IMR-90 (cell line): ENCODE data around the gene MFNG. TPM values are rescaled to one million over a fixed set of nuclear protein-coding genes. Genes with fewer than 3 reads are reported as not detected.

Experiments
- ATAC-seq: fragments of 200-7000 bp; cut with Tn5 transposase; 2 replicates; pipeline ENCODE4 v1.9.1; 2020; ENCODE audit warnings: low read depth, mild to moderate bottlenecking, moderate library complexity
- BruUV-seq: library from RNA; stranded (reverse); fragments of 400-500 nt; replicated peaks from 2 replicates; lab custom pipeline; 2021; lab: Mats Ljungman, UMichigan
- CTCF ChIA-PET: fragments of 300-600 bp; formaldehyde crosslinking; extraction: SDS; loops from one replicate; lab custom pipeline; 2021; ENCODE audit warnings: antibody characterized with exemption; lab: Yijun Ruan, JAX
- POLR2A ChIA-PET: fragments of 300-600 bp; sonication (Branson Sonifier 250); formaldehyde crosslinking; loops from one replicate; lab custom pipeline; 2022; ENCODE audit warnings: antibody characterized with exemption; ENCODE audit not compliant: unreplicated experiment; lab: Charles Lee
- DNase-seq: peaks from one replicate; pipeline ENCODE4 v3.0.0; 2013
- H2AFZ ChIP-seq: replicated peaks from 2 replicates; pipeline ENCODE3; 2013; ENCODE audit warnings: low read length, mild to moderate bottlenecking; ENCODE audit not compliant: poor library complexity
- H2AK5ac ChIP-seq: 2 replicates; pipeline ENCODE4 v1.6.1; 2013; ENCODE audit warnings: low read depth, low read length, inconsistent platforms
- H2AK9ac ChIP-seq: replicated peaks from 2 replicates; pipeline ENCODE3; 2013; ENCODE audit warnings: mild to moderate bottlenecking, low read depth, low read length, moderate library complexity; ENCODE audit not compliant: poor library complexity
- H2BK120ac ChIP-seq: 2 replicates; pipeline ENCODE4 v1.6.1; 2013; ENCODE audit warnings: low read depth, low read length, inconsistent platforms
- H2BK15ac ChIP-seq: 3 replicates; pipeline ENCODE4 v1.6.1; 2013; ENCODE audit warnings: low read depth, low read length, inconsistent platforms
- H2BK20ac ChIP-seq: 2 replicates; pipeline ENCODE4 v1.6.1; 2013; ENCODE audit warnings: low read depth, mild to moderate bottlenecking, inconsistent platforms, low read length, moderate library complexity
- H2BK5ac ChIP-seq: 2 replicates; pipeline ENCODE4 v1.6.1; 2013; ENCODE audit warnings: mild to moderate bottlenecking, low read depth, low read length, inconsistent platforms; ENCODE audit not compliant: poor library complexity, severe bottlenecking
- H3K14ac ChIP-seq: replicated peaks from 2 replicates; pipeline ENCODE4 v1.6.1; 2013; ENCODE audit warnings: low read depth, low read length, inconsistent platforms
- H3K18ac ChIP-seq: 2 replicates; pipeline ENCODE4 v1.6.1; 2013; ENCODE audit warnings: low read depth, low read length, control low read depth
- H3K23ac ChIP-seq: 2 replicates; pipeline ENCODE4 v1.6.1; 2013; ENCODE audit warnings: low read depth, low read length, inconsistent platforms
- H3K27ac ChIP-seq: 2 replicates; pipeline ENCODE4 v1.5.1; 2013; ENCODE audit warnings: mild to moderate bottlenecking, control low read depth, low read length; ENCODE audit not compliant: insufficient read depth
- H3K27me3 ChIP-seq: 2 replicates; pipeline ENCODE4 v1.6.1; 2013; ENCODE audit warnings: low read length; ENCODE audit not compliant: control insufficient read depth, insufficient read depth
- H3K36me3 ChIP-seq: 2 replicates; pipeline ENCODE4 v1.6.1; 2013; ENCODE audit warnings: low read length, mixed read lengths; ENCODE audit not compliant: control insufficient read depth, insufficient read depth
- H3K4ac ChIP-seq: 2 replicates; pipeline ENCODE4 v1.6.1; 2013; ENCODE audit warnings: low read depth, low read length, inconsistent platforms
- H3K4me1 ChIP-seq: 2 replicates; pipeline ENCODE4 v1.6.1; 2013; ENCODE audit warnings: low read length, mixed read lengths; ENCODE audit not compliant: control insufficient read depth, insufficient read depth
- H3K4me2 ChIP-seq: 2 replicates; pipeline ENCODE4 v1.6.1; 2013; ENCODE audit warnings: low read depth, mild to moderate bottlenecking, control low read depth, low read length, moderate library complexity
- H3K4me3 ChIP-seq: 2 replicates; pipeline ENCODE4 v1.5.1; 2013; ENCODE audit warnings: low read depth, mild to moderate bottlenecking, control low read depth, low read length, moderate library complexity; ENCODE audit not compliant: insufficient read depth
- H3K56ac ChIP-seq: 2 replicates; pipeline ENCODE4 v1.6.1; 2013; ENCODE audit warnings: low read length, inconsistent platforms; ENCODE audit not compliant: insufficient read depth; ENCODE audit errors: extremely low read depth
- H3K79me1 ChIP-seq, 2 experiments: 2 replicates each; pipeline ENCODE4 v1.6.1; 2013; ENCODE audit warnings: low read length in 2 of 2, inconsistent platforms in 1 of 2, low read depth in 1 of 2
- H3K9ac ChIP-seq: 2 replicates; pipeline ENCODE4 v1.6.1; 2013; ENCODE audit warnings: low read depth, low read length, control low read depth
- H3K9me1 ChIP-seq: 2 replicates; pipeline ENCODE4 v1.6.1; 2013; ENCODE audit warnings: low read length, inconsistent platforms; ENCODE audit not compliant: insufficient read depth
- H3K9me3 ChIP-seq: 2 replicates; pipeline ENCODE4 v1.6.1; 2013; ENCODE audit warnings: low read length; ENCODE audit not compliant: control insufficient read depth, insufficient read depth
- H4K20me1 ChIP-seq: 2 replicates; pipeline ENCODE4 v1.6.1; 2013; ENCODE audit warnings: low read length, inconsistent platforms; ENCODE audit not compliant: insufficient read depth
- H4K5ac ChIP-seq: 2 replicates; pipeline ENCODE4 v1.6.1; 2013; ENCODE audit warnings: mild to moderate bottlenecking, low read depth, low read length, control low read depth
- H4K8ac ChIP-seq, 2 experiments: 2 replicates each; pipeline ENCODE4 v1.6.1; 2013; ENCODE audit warnings: low read depth in 2 of 2, low read length in 2 of 2, control low read depth in 1 of 2, inconsistent platforms in 1 of 2
- H4K91ac ChIP-seq: 2 replicates; pipeline ENCODE4 v1.6.1; 2013; ENCODE audit warnings: low read depth, low read length, inconsistent platforms; ENCODE audit not compliant: insufficient read depth
- CEBPB ChIP-seq: IDR thresholded peaks from 2 replicates; pipeline ENCODE4 v1.6.1; 2012; ENCODE audit warnings: low read depth, low read length, improper control_type of control experiment
- POLR2A ChIP-seq: IDR thresholded peaks from 2 replicates; pipeline ENCODE4 v1.6.1; 2012; ENCODE audit warnings: mild to moderate bottlenecking, low read depth, low read length
- RAD21 ChIP-seq: IDR thresholded peaks from 2 replicates; pipeline ENCODE4 v1.6.1; 2012; ENCODE audit warnings: low read length, improper control_type of control experiment
- USF2 ChIP-seq: fragments of 150-350 bp; IDR thresholded peaks from 2 replicates; pipeline ENCODE4 v1.6.1; 2017; ENCODE audit warnings: mild to moderate bottlenecking, antibody characterized with exemption, low read length, low read depth
- WGBS, 2 experiments: methylation state at CpG; one replicate each; pipeline versions ENCODE4 v1.1.5 to v1.1.7; 2013; ENCODE audit warnings: missing lambda C conversion rate in 2 of 2; ENCODE audit not compliant: insufficient read length in 1 of 2; ENCODE audit errors: extremely low coverage in 2 of 2; 5-methylcytosine and 5-hydroxymethylcytosine counted together
- dilution Hi-C: fragments of 300-500 bp; cut with HindIII; formaldehyde crosslinking; loops from one replicate; pipeline ENCODE4 v1.14.3; 2018; ENCODE audit warnings: low sequenced_read_pairs; ENCODE audit not compliant: unreplicated experiment
- in situ Hi-C: fragments of 300-500 bp; cut with MboI; formaldehyde crosslinking; loops from 3 replicates; pipeline ENCODE4 v1.14.3; 2019; ENCODE audit warnings: low sequenced_read_pairs, inconsistent platforms, mixed read lengths
- intact Hi-C: fragments of 100-400 bp; cut with micrococcal nuclease; formaldehyde crosslinking; loops from 2 replicates; pipeline ENCODE4 v1.10.0; 2022
- polyA plus RNA-seq, 3 experiments: library from polyadenylated mRNA; depleted of rRNA; stranded (reverse); fragments of >200 nt; gene quantifications; 2 replicates each; pipeline ENCODE4 v1.2.3, GENCODE V29; 2012; ENCODE audit warnings: low replicate concordance in 1 of 3
- total RNA-seq: library from RNA; depleted of rRNA; stranded (reverse); fragments of >200 nt; gene quantifications from 2 replicates; pipeline ENCODE4 v1.2.3, GENCODE V29; 2012

The MFNG gene
- total and polyA plus RNA-seq, 2 of the 4 experiments (the other 2 are of a cell fraction), result 0.15 TPM; not detected in 1

GRCh38 chr22:37420686-37421467, 65.3 kb downstream of the MFNG start:
- no peak overlapping the region for H2BK20ac ChIP-seq
- H3K9ac ChIP-seq, result no peak overlapping the region
- no peak overlapping the region for H2BK120ac ChIP-seq
- H4K91ac ChIP-seq, result no peak overlapping the region
- intact Hi-C loops (no loop called here), in situ Hi-C loops (no loop called here), dilution Hi-C loops (no loop called here)
- H2AK9ac ChIP-seq, result no peak overlapping the region
- H4K20me1 ChIP-seq, result peaks cover 43% of the 10 kb centered on the region
- no peaks in the 10 kb centered on the region for H3K9me1 ChIP-seq
- no peaks in the 10 kb centered on the region for H3K36me3 ChIP-seq
- H3K23ac ChIP-seq, result peak overlapping the region; percentile 50; the same call in 1 of the 2 replicates
- no peak for TF ChIP-seq USF2
- TF ChIP-seq POLR2A, result no peak
- 0 out of 2 replicates have a peak, but pooled peaks have one; percentile 6 for TF ChIP-seq RAD21
- 0 out of 2 replicates have a peak, but pooled peaks have one; percentile 24 for TF ChIP-seq CEBPB
- H2BK5ac ChIP-seq, result no peak overlapping the region
- DNase-seq (peak; percentile 54), ATAC-seq (peak; percentile 18)
- peak overlapping the region; percentile 64 for H2AFZ ChIP-seq
- no peak overlapping the region for H2AK5ac ChIP-seq
- WGBS, 2 experiments, result 61% methylated on average over 8 of the region's 18 CpGs; no CpG with 5 or more reads in 1 of the 2 experiments
- H3K4me2 ChIP-seq, result peak overlapping the region; percentile 83
- H3K9me3 ChIP-seq, result no peaks in the 10 kb centered on the region
- H4K5ac ChIP-seq, result no peak overlapping the region
- ChIA-PET POLR2A (no interaction called here), CTCF (no interaction called here)
- H3K14ac ChIP-seq, result no peak overlapping the region
- no peak overlapping the region for H3K18ac ChIP-seq
- no peak overlapping the region for H3K27ac ChIP-seq
- no peak overlapping the region for H3K56ac ChIP-seq
- H2BK15ac ChIP-seq, result no peak overlapping the region
- BruUV-seq, result no TSS peak
- H3K4me1 ChIP-seq, result peaks cover 8% of the 10 kb centered on the region
- H4K8ac ChIP-seq, result 0 out of 4 replicates have a peak overlapping the region, but pooled peaks of 1 of the 2 experiments have one; percentile 5
- H3K4ac ChIP-seq, result no peak overlapping the region
- H3K79me1 ChIP-seq, result peaks cover 0 to 10% of the 10 kb centered on the region in 2 experiments; a peak in 2 of 4 replicates
- H3K27me3 ChIP-seq, result peaks cover 2% of the 10 kb centered on the region; the same call in 1 of the 2 replicates
- H3K4me3 ChIP-seq, result peak overlapping the region; percentile 51; the same call in 1 of the 2 replicates
